Motor neuron (in vitro differentiated cells): ENCODE measurements around the gene AHDC1. TPM values are rescaled to one million over a fixed set of nuclear protein-coding genes. Genes with fewer than 3 reads are reported as not detected.
A peak's percentile ranks its signal among the peaks of the same experiment; 100 is the strongest.

Experiments
- ATAC-seq, 8 experiments: fragments of 200-7000 bp; cut with Tn5 transposase; replicated peaks in 6 of 8; 2 replicates each; pipeline ENCODE4 v1.8.0; 2021; ENCODE audit warnings: mild to moderate bottlenecking in 8 of 8, moderate library complexity in 8 of 8
- H3K27ac ChIP-seq, 2 donors: fragments of 250-450 bp; sonication (Bioruptor Pico); 2 replicates each; pipeline ENCODE4 v1.9.0; 2021; ENCODE audit warnings: antibody characterized with exemption in 2 of 2, mild to moderate bottlenecking in 2 of 2, moderate library complexity in 1 of 2
- H3K4me1 ChIP-seq, 2 donors: fragments of 250-450 bp; sonication (Bioruptor Pico); replicated peaks in 1 of 2; 2 replicates each; pipeline ENCODE4 v1.6.1; 2021; ENCODE audit warnings: antibody characterized with exemption in 2 of 2, mild to moderate bottlenecking in 2 of 2, moderate library complexity in 1 of 2
- H3K4me3 ChIP-seq, 5 donors: fragments of 250-450 bp; sonication (Bioruptor Pico); 2 replicates each; pipeline ENCODE4 v1.9.0; 2021; ENCODE audit warnings: antibody characterized with exemption in 5 of 5, mild to moderate bottlenecking in 5 of 5, moderate library complexity in 4 of 5
- WGBS, 10 experiments: fragments of 450-650 bp; shearing (Covaris generic); methylation state at CpG; one replicate each; pipeline ENCODE4 v1.0.0; 2022; 5-methylcytosine and 5-hydroxymethylcytosine counted together
- in situ Hi-C, 9 experiments: fragments of 400-800 bp; cut with MboI; loops; one replicate each; pipeline ENCODE4 v1.15.0; 2021; ENCODE audit warnings: low sequenced_read_pairs in 9 of 9, low pct_unique_long_range_greater_than_20kb in 2 of 9; ENCODE audit not compliant: unreplicated experiment in 9 of 9
- total RNA-seq, 8 experiments: library from RNA; unstranded; fragments of 300-600 nt; gene quantifications; 2 replicates each; pipeline versions ENCODE4 v1.2.3 to v1.2.4, GENCODE V29; 2022

AHDC1 gene
- total RNA-seq, 8 experiments from 2014 or later = 8.6 to 30.2 (median 14.4) TPM

GRCh38 chr1:27592931-27593677 lies 10.8 kb downstream of the AHDC1 start:
- peak overlapping the region in 1 of 5 donors; percentile 1 for H3K4me3 ChIP-seq
- in situ Hi-C loops = no loop called here
- WGBS, 10 experiments = 13 to 100% (median 39%) methylated on average over 1 to 9 of the region's 17 CpGs; no CpG with 5 or more reads in 4 of the 10 experiments

GRCh38 chr1:27592232-27592930 lies 11.6 kb downstream of the AHDC1 start:
- peak in 5 of 8 experiments; percentile 1 to 40 (median 13) for ATAC-seq
- Histone ChIP-seq H3K27ac (peak overlapping the region; percentile 71 to 78), H3K4me3 (peak overlapping the region in 1 of 5 donors; percentile 1), H3K4me1 (peaks cover 90 to 94% of the 10 kb centered on the region in 2 donors)
- in situ Hi-C loops = no loop called here
- WGBS, 10 experiments = 40 to 48% methylated on average over 7 to 10 of the region's 22 CpGs; no CpG with 5 or more reads in 8 of the 10 experiments

More at GRCh38 chr1:27592931-27593677, 10.8 kb downstream of the AHDC1 start:
- peak in 5 of 8 experiments; percentile 1 to 48 (median 28) for ATAC-seq
- Histone ChIP-seq H3K27ac (peak overlapping the region; percentile 71 to 78), H3K4me1 (peaks cover 98 to 100% of the 10 kb centered on the region in 2 donors)

- Histone ChIP-seq H3K4me3 (no peak overlapping the region), H3K27ac (no peak overlapping the region), H3K4me1 (peaks cover 83 to 86% of the 10 kb centered on the region in 2 donors)
- 0 to 100% (median 79%) methylated on average over 1 to 4 of the region's 4 CpGs; no CpG with 5 or more reads in 1 of the 10 experiments for WGBS, 10 experiments
- in situ Hi-C loops = no loop called here
- no peak for ATAC-seq
Measured at GRCh38 chr1:27591622-27592021, 12.3 kb downstream of the AHDC1 start.

GRCh38 chr1:27590917-27591508 lies 12.9 kb downstream of the AHDC1 start:
- peak in 1 of 8 experiments; percentile 4 for ATAC-seq
- in situ Hi-C loops = no loop called here
- WGBS, 10 experiments = 0 to 100% (median 40%) methylated on average over 1 to 5 of the region's 5 CpGs; no CpG with 5 or more reads in 4 of the 10 experiments
- peaks cover 77 to 80% of the 10 kb centered on the region in 2 donors for H3K4me1 ChIP-seq
- peak overlapping the region in 1 of 2 donors; percentile 20 for H3K27ac ChIP-seq
- H3K4me3 ChIP-seq = no peak overlapping the region

- Histone ChIP-seq H3K4me3 (no peak overlapping the region), H3K27ac (peak overlapping the region; percentile 20 to 40), H3K4me1 (peaks cover 66 to 69% of the 10 kb centered on the region in 2 donors)
- 53% methylated on average over 11 of the region's 13 CpGs; no CpG with 5 or more reads in 9 of the 10 experiments for WGBS, 10 experiments
- ATAC-seq = peak; percentile 14 to 82 (median 61)
- in situ Hi-C loops = no loop called here
Measured at GRCh38 chr1:27589841-27590426, 14.0 kb downstream of the AHDC1 start.

- in situ Hi-C loops = no loop called here
- WGBS, 10 experiments = 40 to 100% (median 74%) methylated on average over 1 to 6 of the region's 6 CpGs; no CpG with 5 or more reads in 4 of the 10 experiments
- Histone ChIP-seq H3K4me1 (peaks cover 61 to 65% of the 10 kb centered on the region in 2 donors), H3K27ac (peak overlapping the region; percentile 20 to 40), H3K4me3 (no peak overlapping the region)
- peak in 3 of 8 experiments; percentile 1 to 3 (median 2) for ATAC-seq
Measured at GRCh38 chr1:27589441-27589840, 14.5 kb downstream of the AHDC1 start.

- no peak overlapping the region for H3K4me3 ChIP-seq
- peaks cover 52 to 56% of the 10 kb centered on the region in 2 donors for H3K4me1 ChIP-seq
- WGBS, 10 experiments = 31 to 87% (median 78%) methylated on average over 2 to 9 of the region's 12 CpGs; no CpG with 5 or more reads in 1 of the 10 experiments
- H3K27ac ChIP-seq = peak overlapping the region; percentile 20 to 40
- no peak for ATAC-seq
- in situ Hi-C loops = no loop called here
Measured at GRCh38 chr1:27588256-27589232, 15.4 kb downstream of the AHDC1 start.

- Histone ChIP-seq H3K4me3 (no peak overlapping the region), H3K27ac (no peak overlapping the region), H3K4me1 (peaks cover 25 to 27% of the 10 kb centered on the region in 2 donors)
- 43 to 100% (median 66%) methylated on average over 1 to 2 of the region's 3 CpGs; no CpG with 5 or more reads in 6 of the 10 experiments for WGBS, 10 experiments
- ATAC-seq = no peak
- in situ Hi-C loops = no loop called here
Measured at GRCh38 chr1:27585684-27586083, 18.3 kb downstream of the AHDC1 start.

GRCh38 chr1:27584453-27584852 lies 19.5 kb downstream of the AHDC1 start:
- peaks cover 12 to 15% of the 10 kb centered on the region in 2 donors for H3K4me1 ChIP-seq
- 86 to 100% (median 100%) methylated on average over 1 to 2 of the region's 3 CpGs; no CpG with 5 or more reads in 5 of the 10 experiments for WGBS, 10 experiments

GRCh38 chr1:27583479-27583878 lies 20.5 kb downstream of the AHDC1 start:
- H3K27ac ChIP-seq = no peak overlapping the region
- peak in 2 of 8 experiments; percentile 16 to 27 for ATAC-seq
- H3K4me3 ChIP-seq = no peak overlapping the region
- in situ Hi-C loops = no loop called here
- 60 to 100% (median 78%) methylated on average over 1 to 3 of the region's 3 CpGs; no CpG with 5 or more reads in 2 of the 10 experiments for WGBS, 10 experiments
- H3K4me1 ChIP-seq = peaks cover 3 to 5% of the 10 kb centered on the region in 2 donors

More at GRCh38 chr1:27584453-27584852, 19.5 kb downstream of the AHDC1 start:
- H3K27ac ChIP-seq = no peak overlapping the region
- in situ Hi-C loops = no loop called here
- no peak for ATAC-seq
- no peak overlapping the region for H3K4me3 ChIP-seq

GRCh38 chr1:27581823-27582243 lies 22.1 kb downstream of the AHDC1 start:
- ATAC-seq = no peak
- H3K4me3 ChIP-seq = no peak overlapping the region
- peaks cover 12 to 15% of the 10 kb centered on the region in 2 donors for H3K4me1 ChIP-seq
- 80 to 100% (median 92%) methylated on average over 1 to 5 of the region's 6 CpGs; no CpG with 5 or more reads in 2 of the 10 experiments for WGBS, 10 experiments
- H3K27ac ChIP-seq = no peak overlapping the region
- in situ Hi-C loops = no loop called here
